GM19372 (cell line): ENCODE data around the gene DDAH1.
"Not testable (repeated sequence)": the region's sequence is repeated elsewhere in the genome, so short reads cannot be mapped to it uniquely, and the experiment has no call there.

Source experiments
- ATAC-seq: cut with Tn5 transposase; IDR thresholded peaks from one replicate; pipeline ENCODE4 v1.9.1; 2021; ENCODE audit warnings: mild to moderate bottlenecking, low read depth, moderate library complexity; ENCODE audit not compliant: unreplicated experiment

The DDAH1 gene

GRCh38 chr1:85465099-85465785 lies at the start of gene DDAH1:
Gene DDAH1, minus strand, starts transcription at chr1:85465159. Its CDS starts 114 bp downstream, at chr1:85465045.
- ATAC-seq: no peak

- ATAC-seq: not testable (repeated sequence)
These were observed 49.0 kb upstream of the DDAH1 start for GRCh38 chr1:85513998-85514397.

GRCh38 chr1:85504417-85504816 lies 39.5 kb upstream of the DDAH1 start:
- no peak for ATAC-seq

GRCh38 chr1:85502625-85503083 lies 37.7 kb upstream of the DDAH1 start:
- ATAC-seq: no peak

GRCh38 chr1:85502171-85502570 lies 37.2 kb upstream of the DDAH1 start:
- ATAC-seq: no peak

GRCh38 chr1:85501355-85501898 lies 36.5 kb upstream of the DDAH1 start:
- no peak for ATAC-seq

GRCh38 chr1:85496941-85497582 lies 32.1 kb upstream of the DDAH1 start:
- ATAC-seq: no peak

- no peak for ATAC-seq
These were observed 30.6 kb upstream of the DDAH1 start for GRCh38 chr1:85495556-85495955.

GRCh38 chr1:85494904-85495266 lies 29.9 kb upstream of the DDAH1 start:
- ATAC-seq: no peak

- no peak for ATAC-seq
These were observed 29.3 kb upstream of the DDAH1 start for GRCh38 chr1:85494074-85494903.

GRCh38 chr1:85490270-85490985 lies 25.5 kb upstream of the DDAH1 start:
- ATAC-seq: no peak

- ATAC-seq: no peak
These were observed 23.2 kb upstream of the DDAH1 start for GRCh38 chr1:85488126-85488525.

GRCh38 chr1:85485516-85485915 lies 20.6 kb upstream of the DDAH1 start:
- ATAC-seq: no peak

GRCh38 chr1:85484716-85485115 lies 19.8 kb upstream of the DDAH1 start:
- ATAC-seq: no peak

GRCh38 chr1:85484264-85484663 lies 19.3 kb upstream of the DDAH1 start:
- no peak for ATAC-seq

- ATAC-seq: no peak
These were observed 16.7 kb upstream of the DDAH1 start for GRCh38 chr1:85481688-85482087.

GRCh38 chr1:85480566-85480965 lies 15.6 kb upstream of the DDAH1 start:
- ATAC-seq: no peak

GRCh38 chr1:85479491-85479890 lies 14.5 kb upstream of the DDAH1 start:
- no peak for ATAC-seq

- no peak for ATAC-seq
These were observed 13.4 kb upstream of the DDAH1 start for GRCh38 chr1:85478366-85478765.

- ATAC-seq: no peak
These were observed 10.1 kb upstream of the DDAH1 start for GRCh38 chr1:85475055-85475454.
